Neural cell (in vitro differentiated cells): ENCODE measurements around the gene PROK1.

ENCODE experiments used
- EP300 ChIP-seq: fragments of 450-650 bp; conservative IDR thresholded peaks from 2 replicates; pipeline ENCODE4 v1.6.1; 2014; ENCODE audit warnings: antibody characterized with exemption, mild to moderate bottlenecking, moderate library complexity; ENCODE audit not compliant: poor library complexity, severe bottlenecking
- EZH2 ChIP-seq: fragments of 200-600, 300-800 bp; shearing (Covaris generic), sonication (generic); IDR thresholded peaks from 2 replicates; pipeline ENCODE4 v1.6.1; 2014; ENCODE audit warnings: antibody characterized with exemption, low read length, borderline replicate concordance, mild to moderate bottlenecking; ENCODE audit not compliant: insufficient read depth, poor library complexity, severe bottlenecking
- MXI1 ChIP-seq: fragments of 450-650 bp; conservative IDR thresholded peaks from 2 replicates; pipeline ENCODE4 v1.6.1; 2014; ENCODE audit warnings: antibody characterized with exemption, mild to moderate bottlenecking; ENCODE audit not compliant: poor library complexity, severe bottlenecking
- POLR2AphosphoS5 ChIP-seq: IDR thresholded peaks from 2 replicates; pipeline ENCODE4 v1.6.1; 2012
- RAD21 ChIP-seq: fragments of 450-650 bp; conservative IDR thresholded peaks from 2 replicates; pipeline ENCODE4 v1.6.1; 2014; ENCODE audit warnings: antibody characterized with exemption, mild to moderate bottlenecking, moderate library complexity
- SMC3 ChIP-seq: fragments of 450-650 bp; conservative IDR thresholded peaks from 2 replicates; pipeline ENCODE4 v1.6.1; 2014; ENCODE audit warnings: antibody characterized with exemption, mild to moderate bottlenecking, moderate library complexity; ENCODE audit not compliant: poor library complexity
- TAF1 ChIP-seq: IDR thresholded peaks from 2 replicates; pipeline ENCODE4 v1.6.1; 2012; ENCODE audit warnings: low read depth
- TF ChIP-seq, protein P1 (sequence below): fragments of 450-650 bp; IDR thresholded peaks from 2 replicates; pipeline ENCODE4 v1.5.1; 2014; ENCODE audit warnings: antibody characterized with exemption, mild to moderate bottlenecking, moderate library complexity; ENCODE audit not compliant: poor library complexity, severe bottlenecking
- TF ChIP-seq, protein P2 (sequence below): IDR thresholded peaks from 2 replicates; pipeline ENCODE4 v1.6.1; 2012; ENCODE audit warnings: borderline replicate concordance

GRCh38 chr1:110464340-110464739 lies 13.4 kb downstream of the PROK1 start:
- TF ChIP-seq, protein P1, sequence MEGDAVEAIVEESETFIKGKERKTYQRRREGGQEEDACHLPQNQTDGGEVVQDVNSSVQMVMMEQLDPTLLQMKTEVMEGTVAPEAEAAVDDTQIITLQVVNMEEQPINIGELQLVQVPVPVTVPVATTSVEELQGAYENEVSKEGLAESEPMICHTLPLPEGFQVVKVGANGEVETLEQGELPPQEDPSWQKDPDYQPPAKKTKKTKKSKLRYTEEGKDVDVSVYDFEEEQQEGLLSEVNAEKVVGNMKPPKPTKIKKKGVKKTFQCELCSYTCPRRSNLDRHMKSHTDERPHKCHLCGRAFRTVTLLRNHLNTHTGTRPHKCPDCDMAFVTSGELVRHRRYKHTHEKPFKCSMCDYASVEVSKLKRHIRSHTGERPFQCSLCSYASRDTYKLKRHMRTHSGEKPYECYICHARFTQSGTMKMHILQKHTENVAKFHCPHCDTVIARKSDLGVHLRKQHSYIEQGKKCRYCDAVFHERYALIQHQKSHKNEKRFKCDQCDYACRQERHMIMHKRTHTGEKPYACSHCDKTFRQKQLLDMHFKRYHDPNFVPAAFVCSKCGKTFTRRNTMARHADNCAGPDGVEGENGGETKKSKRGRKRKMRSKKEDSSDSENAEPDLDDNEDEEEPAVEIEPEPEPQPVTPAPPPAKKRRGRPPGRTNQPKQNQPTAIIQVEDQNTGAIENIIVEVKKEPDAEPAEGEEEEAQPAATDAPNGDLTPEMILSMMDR, result no peak
- TF ChIP-seq, protein P2, sequence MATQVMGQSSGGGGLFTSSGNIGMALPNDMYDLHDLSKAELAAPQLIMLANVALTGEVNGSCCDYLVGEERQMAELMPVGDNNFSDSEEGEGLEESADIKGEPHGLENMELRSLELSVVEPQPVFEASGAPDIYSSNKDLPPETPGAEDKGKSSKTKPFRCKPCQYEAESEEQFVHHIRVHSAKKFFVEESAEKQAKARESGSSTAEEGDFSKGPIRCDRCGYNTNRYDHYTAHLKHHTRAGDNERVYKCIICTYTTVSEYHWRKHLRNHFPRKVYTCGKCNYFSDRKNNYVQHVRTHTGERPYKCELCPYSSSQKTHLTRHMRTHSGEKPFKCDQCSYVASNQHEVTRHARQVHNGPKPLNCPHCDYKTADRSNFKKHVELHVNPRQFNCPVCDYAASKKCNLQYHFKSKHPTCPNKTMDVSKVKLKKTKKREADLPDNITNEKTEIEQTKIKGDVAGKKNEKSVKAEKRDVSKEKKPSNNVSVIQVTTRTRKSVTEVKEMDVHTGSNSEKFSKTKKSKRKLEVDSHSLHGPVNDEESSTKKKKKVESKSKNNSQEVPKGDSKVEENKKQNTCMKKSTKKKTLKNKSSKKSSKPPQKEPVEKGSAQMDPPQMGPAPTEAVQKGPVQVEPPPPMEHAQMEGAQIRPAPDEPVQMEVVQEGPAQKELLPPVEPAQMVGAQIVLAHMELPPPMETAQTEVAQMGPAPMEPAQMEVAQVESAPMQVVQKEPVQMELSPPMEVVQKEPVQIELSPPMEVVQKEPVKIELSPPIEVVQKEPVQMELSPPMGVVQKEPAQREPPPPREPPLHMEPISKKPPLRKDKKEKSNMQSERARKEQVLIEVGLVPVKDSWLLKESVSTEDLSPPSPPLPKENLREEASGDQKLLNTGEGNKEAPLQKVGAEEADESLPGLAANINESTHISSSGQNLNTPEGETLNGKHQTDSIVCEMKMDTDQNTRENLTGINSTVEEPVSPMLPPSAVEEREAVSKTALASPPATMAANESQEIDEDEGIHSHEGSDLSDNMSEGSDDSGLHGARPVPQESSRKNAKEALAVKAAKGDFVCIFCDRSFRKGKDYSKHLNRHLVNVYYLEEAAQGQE, result no peak
- TF ChIP-seq POLR2AphosphoS5 (no peak), RAD21 (no peak), MXI1 (no peak), EZH2 (no peak), EP300 (no peak), SMC3 (no peak), TAF1 (no peak)
